Measurements from ENCODE around the gene DLX6. TPM values are rescaled to one million over a fixed set of nuclear protein-coding genes. Genes with fewer than 3 reads are reported as not detected.

The DLX6 gene
- total and polyA plus RNA-seq, 2 of the 8 experiments (the other 6 are each of a cell fraction or from before 2014, with no cell fraction given): not detected

DNA sequence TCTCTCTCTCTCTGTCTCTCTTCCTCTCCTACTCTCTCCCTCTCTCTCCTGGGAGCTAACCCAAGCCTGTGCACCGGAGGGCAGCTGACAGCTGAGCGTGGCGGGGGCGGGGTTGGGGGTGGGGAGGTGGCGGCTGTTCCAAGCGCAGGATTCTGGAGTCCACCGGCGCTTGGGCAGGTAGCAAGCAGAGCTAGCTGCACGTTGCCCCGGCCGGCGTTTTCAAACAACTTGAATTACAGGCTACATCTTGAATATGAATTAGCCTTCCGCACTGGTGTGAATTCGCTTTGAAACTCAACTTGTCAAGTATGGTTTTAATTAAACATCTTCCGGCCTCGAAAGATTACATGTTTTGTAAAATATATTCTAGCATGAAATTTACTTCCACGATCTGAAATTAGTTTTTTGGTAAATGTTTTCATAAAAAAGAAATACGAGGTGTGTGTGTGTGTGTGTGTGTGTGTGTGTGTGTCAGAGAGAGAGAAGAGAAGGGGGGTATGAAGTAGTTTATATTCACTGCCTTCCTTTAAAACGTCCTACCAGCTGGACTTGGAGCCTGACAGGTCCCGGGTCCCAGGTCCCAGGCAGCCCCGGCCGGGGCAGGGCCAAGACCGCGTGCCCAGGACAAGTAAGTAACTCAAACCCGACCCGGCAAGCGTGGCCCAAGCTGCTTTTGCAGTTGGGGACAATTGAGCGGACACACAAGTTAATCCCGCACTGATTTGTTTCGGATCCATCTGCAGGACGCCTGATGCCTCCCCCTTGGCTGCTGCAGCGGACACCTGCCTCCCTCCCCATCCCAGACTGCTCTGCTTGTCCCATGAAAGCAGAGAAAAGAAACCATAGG, 9.0 kb upstream of the DLX6 start:
- H3K56ac ChIP-seq (replicated peaks; ENCODE audit: insufficient read length, low read depth, low read length): no peak overlapping the region

More for the DNA sequence above, 9.0 kb upstream of the DLX6 start:
- Histone ChIP-seq H3K79me2 (ENCODE audit: control insufficient read depth in 1 of 2, insufficient read depth in 2 of 2, low read length in 2 of 2) (no peaks in the 10 kb centered on the region), H3K9ac (replicated peaks in 1 of 4; ENCODE audit: extremely low read depth in 1 of 4, low read depth in 3 of 4, low read length in 3 of 4) (no peak overlapping the region), H3K23ac (ENCODE audit: insufficient read length) (no peak overlapping the region), H3K27ac (ENCODE audit: low read depth, low read length) (no peak overlapping the region), H4K91ac (replicated peaks; ENCODE audit: insufficient read length, low read length) (no peak overlapping the region), H4K8ac (ENCODE audit: extremely low read depth, insufficient read depth, low read length) (no peak overlapping the region), H3K18ac (ENCODE audit: extremely low read depth, low read length) (no peak overlapping the region), H2BK5ac (ENCODE audit: low read depth, low read length) (no peak overlapping the region; the same call in 1 of the 2 replicates), H2BK20ac (ENCODE audit: low read length) (no peak overlapping the region), H2BK12ac (ENCODE audit: low read depth, low read length) (peak overlapping the region; percentile 55; the same call in 1 of the 2 replicates), H4K20me1 (replicated peaks in 1 of 2; ENCODE audit: control insufficient read depth in 1 of 2, insufficient read depth in 2 of 2, low read length in 2 of 2) (peaks cover 10 to 42% of the 10 kb centered on the region in 2 experiments), H3K9me3 (ENCODE audit: insufficient read depth in 2 of 2, low read depth in 1 of 2, low read length in 1 of 2) (peaks cover 0 to 5% of the 10 kb centered on the region in 2 experiments; a peak in 1 of 4 replicates), H3K4me3 (ENCODE audit: extremely low read depth in 1 of 4, insufficient read depth in 2 of 4, low read depth in 3 of 4, low read length in 4 of 4) (peak overlapping the region in 1 of 4 experiments; percentile 41; a peak in 2 of 8 replicates), H3K4ac (replicated peaks; ENCODE audit: insufficient read length, low read depth, low read length) (no peak overlapping the region), H4K5ac (ENCODE audit: insufficient read length, low read depth, low read length) (no peak overlapping the region), H2BK15ac (ENCODE audit: low read length) (0 out of 2 replicates have a peak overlapping the region, but pooled peaks have one; percentile 85), H3K23me2 (ENCODE audit: low read depth, low read length) (no peaks in the 10 kb centered on the region; the same call in 1 of the 2 replicates), H3K4me2 (ENCODE audit: insufficient read depth in 1 of 2, low read depth in 2 of 2, low read length in 2 of 2) (peak overlapping the region; percentile 52 to 62), H2AK5ac (ENCODE audit: low read depth, low read length) (no peak overlapping the region), H3K27me3 (replicated peaks in 1 of 4; ENCODE audit: control insufficient read depth in 3 of 4, extremely low read depth in 1 of 4, insufficient read depth in 3 of 4, low read length in 3 of 4) (peaks cover 88 to 99% (median 95%) of the 10 kb centered on the region in 4 experiments), H3K36me3 (ENCODE audit: control insufficient read depth in 2 of 4, insufficient read depth in 4 of 4, low read length in 3 of 4) (peaks cover 0 to 5% (median 0%) of the 10 kb centered on the region in 4 experiments; a peak in 1 of 8 replicates), H3K4me1 (replicated peaks in 1 of 4; ENCODE audit: control insufficient read depth in 3 of 4, insufficient read depth in 4 of 4, low read length in 3 of 4) (peaks cover 12 to 39% (median 25%) of the 10 kb centered on the region in 4 experiments), H3K14ac (ENCODE audit: insufficient read length) (no peak overlapping the region), H2BK120ac (replicated peaks; ENCODE audit: low read depth, low read length) (no peak overlapping the region), H3K79me1 (ENCODE audit: low read depth, low read length) (no peaks in the 10 kb centered on the region), H2AFZ (ENCODE audit: low read length) (no peak overlapping the region)
- POLR2A ChIA-PET (ENCODE audit: partially characterized antibody): interaction anchor here (0.6 to 1.7 kb wide), 6 partner anchors 10 to 1075 kb away, joined by 3 to 13 read pairs (median 4); partner anchors contain the start of gene DLX6
- TF ChIP-seq, protein P1, sequence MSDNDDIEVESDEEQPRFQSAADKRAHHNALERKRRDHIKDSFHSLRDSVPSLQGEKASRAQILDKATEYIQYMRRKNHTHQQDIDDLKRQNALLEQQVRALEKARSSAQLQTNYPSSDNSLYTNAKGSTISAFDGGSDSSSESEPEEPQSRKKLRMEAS (IDR thresholded peaks at IDR 0.05): peak; percentile 42; the same call in 1 of the 2 replicates
- no peak for TF ChIP-seq RXRA (IDR thresholded peaks at IDR 0.05; ENCODE audit: insufficient read depth, low read depth, low read length)
- no peak for TF ChIP-seq CTBP2 (IDR thresholded peaks at IDR 0.05; ENCODE audit: borderline replicate concordance, insufficient read depth, insufficient read length, low read length)
- TF ChIP-seq EGR1 (IDR thresholded peaks at IDR 0.05; ENCODE audit: borderline replicate concordance, low read depth, low read length): peak; percentile 4; the same call in 1 of the 2 replicates
- no peak for TF ChIP-seq JUN (IDR thresholded peaks at IDR 0.05; ENCODE audit: low read depth, low read length)
- no peak for TF ChIP-seq HDAC6 (IDR thresholded peaks at IDR 0.05; ENCODE audit: low read depth, low read length)
- TF ChIP-seq BCL11A (IDR thresholded peaks at IDR 0.05; ENCODE audit: low read depth in 2 of 2, low read length in 2 of 2): no peak
- no peak for TF ChIP-seq TBP (IDR thresholded peaks at IDR 0.05; ENCODE audit: low read depth, low read length)
- TF ChIP-seq CBX8 (IDR thresholded peaks at IDR 0.05; ENCODE audit: borderline replicate concordance, low read depth, low read length): peak; percentile 40; the same call in 1 of the 2 replicates
- peak; percentile 12 for TF ChIP-seq RNF2 (IDR thresholded peaks at IDR 0.05; ENCODE audit: borderline replicate concordance, low read depth, low read length, missing control alignments, poor library complexity, severe bottlenecking)
- DNase-seq (ENCODE audit: low read depth in 1 of 2, low spot score in 2 of 2) (peak in 1 of 2 experiments; percentile 56), FAIRE-seq (no peak)
- WGBS, 2 experiments (ENCODE audit: extremely low coverage in 1 of 2, insufficient coverage in 1 of 2, insufficient read length in 1 of 2, insufficient replicate concordance in 2 of 2, low coverage in 1 of 2, low lambda C conversion rate in 2 of 2, missing lambda C conversion rate in 1 of 2): 2% methylated on average over 28 of the region's 32 CpGs; no CpG with 5 or more reads in 1 of the 2 experiments
- CTCF ChIA-PET (ENCODE audit: partially characterized antibody): interaction anchor here (0.8 to 12.6 kb wide), 4 partner anchors 9 to 31 kb away, joined by 3 to 150 read pairs (median 8); no protein-coding TSS in a partner anchor
